WERI-Rb-1 (cell line): Measurements from ENCODE around the gene FBLN1.

Experiments
- DNase-seq: peaks from one replicate; pipeline ENCODE4 v3.0.0-alpha.2; 2020
- H3K27ac ChIP-seq: fragments of 250-450 bp; sonication (Bioruptor Pico); 2 replicates; pipeline ENCODE4 v1.5.1; 2020; ENCODE audit warnings: mild to moderate bottlenecking, moderate library complexity
- H3K27me3 ChIP-seq: fragments of 250-450 bp; sonication (Bioruptor Pico); 2 replicates; pipeline ENCODE4 v1.5.1; 2021; ENCODE audit warnings: mild to moderate bottlenecking, low read depth, moderate library complexity; ENCODE audit not compliant: insufficient read depth, severe bottlenecking
- H3K36me3 ChIP-seq: fragments of 250-450 bp; sonication (Bioruptor Pico); 2 replicates; pipeline ENCODE4 v1.5.1; 2020; ENCODE audit warnings: mild to moderate bottlenecking, moderate library complexity
- H3K4me3 ChIP-seq: 2 replicates; pipeline ENCODE4 v1.5.1; 2011; ENCODE audit warnings: low read depth, mild to moderate bottlenecking, control low read depth, low read length
- H3K9me3 ChIP-seq: fragments of 250-450 bp; sonication (Bioruptor Pico); 2 replicates; pipeline ENCODE4 v1.5.1; 2021; ENCODE audit warnings: mild to moderate bottlenecking, moderate library complexity; ENCODE audit not compliant: severe bottlenecking
- CTCF ChIP-seq: IDR thresholded peaks from 2 replicates; pipeline ENCODE4 v1.5.1; 2011; ENCODE audit warnings: low read depth, mild to moderate bottlenecking, control low read depth, inconsistent platforms, low read length

The FBLN1 gene

GRCh38 chr22:45636683-45637082 is 134.0 kb downstream of the FBLN1 start:
- no peak for TF ChIP-seq CTCF

GRCh38 chr22:45638197-45638596 is 135.5 kb downstream of the FBLN1 start:
- Histone ChIP-seq H3K9me3 (no peaks in the 10 kb centered on the region), H3K27ac (no peak overlapping the region), H3K4me3 (no peak overlapping the region), H3K36me3 (no peaks in the 10 kb centered on the region), H3K27me3 (no peaks in the 10 kb centered on the region)
- no peak for DNase-seq
- TF ChIP-seq CTCF: no peak

More at GRCh38 chr22:45636683-45637082, 134.0 kb downstream of the FBLN1 start:
- no peak for DNase-seq
- no peak overlapping the region for H3K27ac ChIP-seq
- no peaks in the 10 kb centered on the region for H3K36me3 ChIP-seq
- no peaks in the 10 kb centered on the region for H3K27me3 ChIP-seq
- H3K4me3 ChIP-seq: no peak overlapping the region
- no peaks in the 10 kb centered on the region for H3K9me3 ChIP-seq

- Histone ChIP-seq H3K27ac (no peak overlapping the region), H3K9me3 (no peaks in the 10 kb centered on the region), H3K27me3 (no peaks in the 10 kb centered on the region), H3K4me3 (no peak overlapping the region), H3K36me3 (no peaks in the 10 kb centered on the region)
- no peak for TF ChIP-seq CTCF
- no peak for DNase-seq
These were observed 136.4 kb downstream of the FBLN1 start for GRCh38 chr22:45638834-45639746.

GRCh38 chr22:45639747-45640102 is 137.0 kb downstream of the FBLN1 start:
- peaks cover 2% of the 10 kb centered on the region for H3K27me3 ChIP-seq
- no peaks in the 10 kb centered on the region for H3K36me3 ChIP-seq
- H3K4me3 ChIP-seq: no peak overlapping the region
- DNase-seq: no peak
- TF ChIP-seq CTCF: no peak
- no peak overlapping the region for H3K27ac ChIP-seq
- no peaks in the 10 kb centered on the region for H3K9me3 ChIP-seq

- DNase-seq: no peak
- no peaks in the 10 kb centered on the region for H3K9me3 ChIP-seq
- no peaks in the 10 kb centered on the region for H3K36me3 ChIP-seq
- no peak for TF ChIP-seq CTCF
- no peak overlapping the region for H3K27ac ChIP-seq
- peaks cover 9% of the 10 kb centered on the region for H3K27me3 ChIP-seq
- H3K4me3 ChIP-seq: no peak overlapping the region
These were observed 137.7 kb downstream of the FBLN1 start for GRCh38 chr22:45640291-45640940.
